CD4-positive, CD25-positive, alpha-beta regulatory T cell (primary cell): Measurements from ENCODE around the gene FRMD5. TPM values are rescaled to one million over a fixed set of nuclear protein-coding genes. Genes with fewer than 3 reads are reported as not detected.
A peak's percentile ranks its signal among the peaks of the same experiment; 100 is the strongest.

Source experiments
- ATAC-seq, 2 donors: fragments of 150-1000 bp; cut with Tn5 transposase; one replicate each; pipeline ENCODE4 v1.10.0; 2021; ENCODE audit warnings: low read depth in 2 of 2, moderate number of reproducible peaks in 2 of 2, moderate library complexity in 1 of 2
- DNase-seq, 3 donors: peaks; one replicate each; pipeline versions ENCODE4 v3.0.0 to v3.0.0-alpha.2; 2012 to 2022; ENCODE audit warnings: mixed read lengths in 1 of 3
- H3K27ac ChIP-seq: one replicate; pipeline ENCODE4 v1.7.0; 2013; ENCODE audit warnings: mild to moderate bottlenecking, low read length; ENCODE audit not compliant: insufficient read depth, poor library complexity, severe bottlenecking
- H3K27me3 ChIP-seq: one replicate; pipeline ENCODE4 v1.7.0; 2013; ENCODE audit warnings: low read length; ENCODE audit not compliant: control insufficient read depth, insufficient read depth
- H3K36me3 ChIP-seq: one replicate; pipeline ENCODE4 v1.7.0; 2013; ENCODE audit warnings: mild to moderate bottlenecking, low read length, moderate library complexity; ENCODE audit not compliant: control insufficient read depth, insufficient read depth
- H3K4me1 ChIP-seq: 2 replicates; pipeline ENCODE4 v1.7.0; 2013; ENCODE audit warnings: mild to moderate bottlenecking, low read length; ENCODE audit not compliant: insufficient read depth, control insufficient read depth, poor library complexity, severe bottlenecking
- H3K4me3 ChIP-seq: one replicate; pipeline ENCODE4 v1.7.0; 2013; ENCODE audit warnings: low read depth, mild to moderate bottlenecking, low read length, moderate library complexity
- H3K9me3 ChIP-seq, 2 experiments: 1 replicate in 1 of 2; 2 replicates in 1 of 2; pipeline ENCODE4 v1.7.0; 2013; ENCODE audit warnings: low read length in 2 of 2, mild to moderate bottlenecking in 1 of 2, moderate library complexity in 1 of 2; ENCODE audit not compliant: control insufficient read depth in 2 of 2
- H3K27ac Mint-ChIP-seq, 3 donors: one replicate each; pipeline ENCODE4 v1.8.0; 2020 to 2022; ENCODE audit warnings: mild to moderate bottlenecking in 3 of 3, mixed read lengths in 3 of 3, moderate library complexity in 2 of 3
- H3K27me3 Mint-ChIP-seq: one replicate; pipeline ENCODE4 v1.8.0; 2022; ENCODE audit warnings: mild to moderate bottlenecking, mixed read lengths
- H3K36me3 Mint-ChIP-seq: one replicate; pipeline ENCODE4 v1.8.0; 2020; ENCODE audit warnings: mixed read lengths
- H3K4me1 Mint-ChIP-seq, 4 donors: one replicate each; pipeline ENCODE4 v1.8.0; 2020 to 2022; ENCODE audit warnings: mixed read lengths in 4 of 4, mild to moderate bottlenecking in 1 of 4
- H3K4me3 Mint-ChIP-seq, 4 donors: one replicate each; pipeline ENCODE4 v1.8.0; 2020 to 2022; ENCODE audit warnings: mild to moderate bottlenecking in 4 of 4, mixed read lengths in 4 of 4, moderate library complexity in 3 of 4
- H3K9me3 Mint-ChIP-seq, 7 donors: one replicate each; pipeline ENCODE4 v1.8.0; 2020 to 2022; ENCODE audit warnings: mixed read lengths in 7 of 7, mild to moderate bottlenecking in 3 of 7, moderate library complexity in 2 of 7
- polyA plus RNA-seq, 4 donors: library from polyadenylated mRNA; unstranded; fragments of 300-500 nt; fragmentation: Illumina TruSeq; gene quantifications; one replicate each; pipeline ENCODE4 v1.2.3, GENCODE V29; 2021
- total RNA-seq: library from RNA; stranded (reverse); gene quantifications from one replicate; pipeline ENCODE4 v1.2.3, GENCODE V29; 2022

FRMD5 gene
- total and polyA plus RNA-seq, 5 donors from 2014 or later: 0.24 to 1.1 (median 0.35) TPM; not detected in 1

DNA sequence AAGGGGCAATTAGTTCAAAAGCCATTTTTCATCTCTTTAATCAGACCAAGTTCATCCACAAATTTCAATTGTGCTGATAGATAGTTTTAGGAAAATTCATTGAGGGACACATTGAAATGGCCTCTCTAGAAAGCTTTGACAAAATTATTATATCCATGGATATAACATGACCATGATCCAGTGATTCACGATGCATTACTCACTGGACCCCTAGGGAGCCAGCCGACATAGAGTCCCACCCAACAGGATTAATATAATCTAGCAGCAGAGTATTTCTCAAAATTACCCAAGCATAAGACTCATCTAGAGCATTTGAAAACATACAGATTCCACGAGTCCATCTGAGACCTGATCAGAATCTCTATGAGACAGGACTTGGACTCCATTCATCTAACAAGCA lies 100.3 kb downstream of the FRMD5 start:
- H3K27me3 ChIP-seq: peaks cover 11% of the 10 kb centered on the region
- no peak overlapping the region for H3K4me3 ChIP-seq
- Mint-ChIP-seq H3K9me3 (no peaks in the 10 kb centered on the region), H3K4me3 (no peak overlapping the region), H3K27ac (no peak overlapping the region), H3K36me3 (no peaks in the 10 kb centered on the region), H3K4me1 (no peaks in the 10 kb centered on the region), H3K27me3 (peaks cover 50% of the 10 kb centered on the region)
- no peak overlapping the region for H3K27ac ChIP-seq
- no peaks in the 10 kb centered on the region for H3K4me1 ChIP-seq
- DNase-seq (no peak), ATAC-seq (no peak)
- H3K36me3 ChIP-seq: no peaks in the 10 kb centered on the region
- no peaks in the 10 kb centered on the region for H3K9me3 ChIP-seq

DNA sequence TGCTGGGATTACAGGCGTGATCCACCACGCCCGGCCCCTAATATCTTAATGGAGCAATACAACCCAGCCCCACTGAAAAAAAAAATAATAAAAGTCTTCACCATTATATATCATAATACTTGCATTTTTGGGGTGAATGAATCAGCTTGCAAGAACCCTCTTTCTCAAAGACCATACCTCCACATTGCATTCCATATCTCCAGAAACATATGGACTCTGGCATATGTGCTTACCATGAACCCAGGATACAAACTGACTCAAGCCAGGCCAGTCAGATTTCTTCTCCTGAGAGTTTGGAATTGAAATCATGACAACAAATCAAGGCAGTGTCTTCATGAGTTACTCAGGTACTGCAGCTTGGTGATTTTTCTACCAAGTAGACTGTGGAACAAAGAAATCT lies 101.2 kb downstream of the FRMD5 start:
- Histone ChIP-seq H3K4me1 (no peaks in the 10 kb centered on the region), H3K27me3 (peaks cover 11% of the 10 kb centered on the region), H3K27ac (no peak overlapping the region), H3K4me3 (no peak overlapping the region), H3K36me3 (no peaks in the 10 kb centered on the region), H3K9me3 (no peaks in the 10 kb centered on the region)
- H3K27me3 Mint-ChIP-seq: peaks cover 41% of the 10 kb centered on the region
- no peak overlapping the region for H3K4me3 Mint-ChIP-seq
- no peak for DNase-seq
- H3K9me3 Mint-ChIP-seq: no peaks in the 10 kb centered on the region
- no peak for ATAC-seq
- H3K27ac Mint-ChIP-seq: peak overlapping the region in 1 of 3 donors; percentile 15
- H3K36me3 Mint-ChIP-seq: no peaks in the 10 kb centered on the region
- no peaks in the 10 kb centered on the region for H3K4me1 Mint-ChIP-seq

DNA sequence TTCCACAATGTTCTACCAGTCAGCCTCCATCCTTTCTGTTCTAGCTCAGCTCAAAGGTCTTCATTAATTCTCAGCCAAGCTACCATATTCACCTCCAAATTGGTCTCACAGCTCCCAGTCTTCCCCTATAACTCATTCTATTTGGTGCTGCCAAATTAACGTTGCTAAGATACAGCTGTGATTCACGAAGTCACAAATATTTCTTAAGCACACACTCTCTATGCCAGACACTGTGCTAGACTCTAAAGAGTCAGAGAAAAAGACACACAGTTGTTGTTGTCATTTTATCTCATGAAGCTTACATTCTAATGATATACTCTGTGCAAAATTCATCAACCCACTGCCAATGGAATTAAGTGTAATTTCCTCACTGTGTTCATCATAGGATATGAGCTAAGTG lies 102.8 kb downstream of the FRMD5 start:
- Histone ChIP-seq H3K4me1 (no peaks in the 10 kb centered on the region), H3K36me3 (no peaks in the 10 kb centered on the region), H3K4me3 (no peak overlapping the region), H3K27me3 (peaks cover 9% of the 10 kb centered on the region), H3K27ac (no peak overlapping the region), H3K9me3 (no peaks in the 10 kb centered on the region)
- Mint-ChIP-seq H3K36me3 (no peaks in the 10 kb centered on the region), H3K27me3 (peaks cover 33% of the 10 kb centered on the region), H3K9me3 (no peaks in the 10 kb centered on the region), H3K27ac (no peak overlapping the region), H3K4me1 (no peaks in the 10 kb centered on the region), H3K4me3 (no peak overlapping the region)
- DNase-seq (no peak), ATAC-seq (no peak)

GRCh38 chr15:44087578-44088465 lies 107.2 kb downstream of the FRMD5 start:
- Mint-ChIP-seq H3K9me3 (peaks cover 0 to 3% (median 0%) of the 10 kb centered on the region in 7 donors), H3K27me3 (peaks cover 42% of the 10 kb centered on the region), H3K36me3 (no peaks in the 10 kb centered on the region), H3K4me3 (no peak overlapping the region), H3K27ac (no peak overlapping the region), H3K4me1 (no peaks in the 10 kb centered on the region)
- Histone ChIP-seq H3K9me3 (no peaks in the 10 kb centered on the region), H3K4me3 (no peak overlapping the region), H3K4me1 (no peaks in the 10 kb centered on the region), H3K36me3 (no peaks in the 10 kb centered on the region), H3K27me3 (peaks cover 12% of the 10 kb centered on the region), H3K27ac (no peak overlapping the region)
- ATAC-seq: no peak
- DNase-seq: no peak

DNA sequence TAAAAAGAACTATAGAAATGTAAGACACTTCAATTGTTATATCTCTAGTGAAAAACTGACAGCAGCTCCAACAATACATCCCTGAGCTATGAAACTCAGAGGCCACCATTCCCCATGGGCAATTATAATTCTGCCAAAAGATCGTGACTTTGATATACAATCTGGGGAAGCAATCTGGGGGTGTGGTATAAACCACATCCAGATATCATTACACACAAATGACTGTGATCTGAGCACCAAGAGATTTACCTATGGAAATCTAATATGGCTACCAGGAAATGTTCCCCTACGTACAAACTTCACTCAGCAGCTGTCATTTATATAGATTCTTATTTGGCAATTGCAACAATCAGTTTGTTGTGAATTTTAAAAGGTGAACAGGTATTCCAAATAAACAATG lies 110.3 kb downstream of the FRMD5 start:
- ATAC-seq (no peak), DNase-seq (no peak)
- no peaks in the 10 kb centered on the region for H3K9me3 ChIP-seq
- H3K36me3 ChIP-seq: no peaks in the 10 kb centered on the region
- Mint-ChIP-seq H3K4me1 (no peaks in the 10 kb centered on the region), H3K27ac (no peak overlapping the region), H3K36me3 (no peaks in the 10 kb centered on the region), H3K4me3 (no peak overlapping the region), H3K27me3 (peaks cover 46% of the 10 kb centered on the region), H3K9me3 (peaks cover 0 to 3% (median 0%) of the 10 kb centered on the region in 7 donors)
- H3K27ac ChIP-seq: no peak overlapping the region
- no peaks in the 10 kb centered on the region for H3K4me1 ChIP-seq
- no peak overlapping the region for H3K4me3 ChIP-seq
- H3K27me3 ChIP-seq: peaks cover 18% of the 10 kb centered on the region

- no peaks in the 10 kb centered on the region for H3K36me3 Mint-ChIP-seq
- ATAC-seq (no peak), DNase-seq (no peak)
- Histone ChIP-seq H3K4me1 (no peaks in the 10 kb centered on the region), H3K4me3 (no peak overlapping the region), H3K9me3 (no peaks in the 10 kb centered on the region), H3K27ac (no peak overlapping the region), H3K27me3 (peaks cover 23% of the 10 kb centered on the region), H3K36me3 (no peaks in the 10 kb centered on the region)
- peaks cover 0 to 6% (median 0%) of the 10 kb centered on the region in 7 donors for H3K9me3 Mint-ChIP-seq
- no peaks in the 10 kb centered on the region for H3K4me1 Mint-ChIP-seq
- no peak overlapping the region for H3K27ac Mint-ChIP-seq
- H3K27me3 Mint-ChIP-seq: peaks cover 46% of the 10 kb centered on the region
- no peak overlapping the region for H3K4me3 Mint-ChIP-seq
Measured at GRCh38 chr15:44084171-44084570, 110.9 kb downstream of the FRMD5 start.

DNA sequence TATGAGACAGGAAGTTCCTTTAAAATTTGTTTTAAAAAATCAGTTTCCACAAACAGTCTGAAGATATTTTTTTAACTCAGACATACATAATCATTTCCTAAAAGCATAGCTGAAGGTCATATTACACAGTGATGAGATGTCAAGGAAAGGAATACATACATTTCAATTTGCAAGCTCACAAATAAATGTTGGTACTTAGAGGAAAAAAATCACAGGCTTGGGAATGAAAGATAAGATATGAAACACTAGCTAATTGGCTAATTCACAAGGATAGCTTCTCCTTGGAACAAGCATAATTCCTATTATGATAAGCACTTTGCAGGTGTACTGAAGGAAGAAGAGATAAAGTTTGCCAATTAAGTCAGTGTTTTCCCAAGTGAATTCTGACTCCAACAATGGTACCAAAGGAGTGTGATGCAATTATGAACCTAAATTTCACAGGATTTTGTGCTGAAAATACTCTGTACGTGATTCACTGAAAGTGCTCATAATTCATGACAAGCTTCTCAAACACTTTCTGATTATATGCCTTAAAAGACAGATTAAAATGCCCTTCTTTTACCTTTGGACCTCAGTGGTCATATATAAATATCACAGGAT lies 112.4 kb downstream of the FRMD5 start:
- Mint-ChIP-seq H3K4me1 (no peaks in the 10 kb centered on the region), H3K36me3 (no peaks in the 10 kb centered on the region), H3K9me3 (peaks cover 0 to 10% (median 0%) of the 10 kb centered on the region in 7 donors), H3K4me3 (no peak overlapping the region), H3K27ac (no peak overlapping the region), H3K27me3 (peaks cover 52% of the 10 kb centered on the region)
- Histone ChIP-seq H3K36me3 (no peaks in the 10 kb centered on the region), H3K27ac (no peak overlapping the region), H3K4me3 (no peak overlapping the region), H3K4me1 (no peaks in the 10 kb centered on the region), H3K9me3 (no peaks in the 10 kb centered on the region), H3K27me3 (peaks cover 26% of the 10 kb centered on the region)
- ATAC-seq: no peak
- DNase-seq: no peak
